Bone marrow (tissue), 2 donors: ENCODE measurements around the gene BCL2L1.

Source experiments
- DNase-seq, 2 donors: peaks; one replicate each; lab custom pipeline; 2025; lab: John Stamatoyannopoulos, UW

Gene BCL2L1

DNA sequence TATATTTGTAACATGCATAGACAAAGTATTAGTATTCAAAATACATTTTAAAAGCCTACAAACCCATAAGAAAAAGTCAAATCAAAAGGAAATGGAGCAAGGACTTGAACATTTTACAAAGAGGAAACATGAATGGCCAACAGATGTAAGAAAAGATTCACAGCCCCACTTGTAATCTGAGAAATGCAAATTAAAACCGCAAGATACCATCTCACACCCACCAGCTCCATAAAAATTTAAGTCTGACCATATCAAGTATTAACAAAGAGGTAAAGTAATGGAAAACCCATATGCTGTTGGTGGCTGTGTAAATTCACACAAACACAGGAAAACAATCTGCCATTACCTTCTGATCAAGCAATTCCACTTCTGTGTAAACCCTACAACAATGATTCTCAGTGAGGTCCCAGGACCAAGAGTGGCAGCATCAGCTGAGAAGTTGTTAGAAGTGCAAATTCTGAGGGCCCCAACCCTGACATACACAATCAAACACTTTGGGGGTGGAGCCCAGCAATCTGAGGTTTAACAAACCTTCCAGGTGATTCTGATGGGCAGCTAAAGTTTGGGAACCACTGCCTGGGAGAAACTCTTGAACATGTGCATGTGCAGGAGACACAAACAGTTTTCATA, 30.9 kb downstream of the BCL2L1 start:
- DNase-seq = no peak

DNA sequence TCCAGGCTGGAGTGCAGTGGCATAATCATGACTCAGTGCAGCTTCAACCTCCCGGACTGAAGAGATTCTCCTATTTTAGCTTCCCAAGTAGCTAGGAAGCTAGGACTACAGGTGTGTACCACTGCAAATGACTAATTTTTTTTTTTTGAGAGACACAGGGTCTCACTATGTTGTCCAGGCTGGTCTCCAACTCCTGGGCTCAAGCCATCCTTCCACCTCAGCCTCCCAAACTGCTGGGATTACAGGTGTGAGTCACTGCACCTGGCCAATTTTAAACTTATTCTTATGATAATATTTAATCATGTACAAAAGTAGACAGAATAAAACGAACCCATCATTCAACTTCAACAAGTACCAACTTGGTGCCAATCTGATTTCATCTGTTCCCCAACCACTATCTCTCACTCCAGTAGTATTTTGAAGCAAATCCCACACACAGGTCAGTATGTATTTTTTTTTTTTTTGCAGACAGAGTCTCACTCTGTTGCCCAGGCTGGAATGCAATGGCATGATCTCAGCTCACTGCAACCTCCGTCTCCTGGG, 32.5 kb downstream of the BCL2L1 start:
- DNase-seq = no peak

GRCh38 chr20:31689141-31689540, 33.5 kb downstream of the BCL2L1 start:
- no peak for DNase-seq

- DNase-seq = no peak
Measured at GRCh38 chr20:31687777-31688176, 34.9 kb downstream of the BCL2L1 start.

DNA sequence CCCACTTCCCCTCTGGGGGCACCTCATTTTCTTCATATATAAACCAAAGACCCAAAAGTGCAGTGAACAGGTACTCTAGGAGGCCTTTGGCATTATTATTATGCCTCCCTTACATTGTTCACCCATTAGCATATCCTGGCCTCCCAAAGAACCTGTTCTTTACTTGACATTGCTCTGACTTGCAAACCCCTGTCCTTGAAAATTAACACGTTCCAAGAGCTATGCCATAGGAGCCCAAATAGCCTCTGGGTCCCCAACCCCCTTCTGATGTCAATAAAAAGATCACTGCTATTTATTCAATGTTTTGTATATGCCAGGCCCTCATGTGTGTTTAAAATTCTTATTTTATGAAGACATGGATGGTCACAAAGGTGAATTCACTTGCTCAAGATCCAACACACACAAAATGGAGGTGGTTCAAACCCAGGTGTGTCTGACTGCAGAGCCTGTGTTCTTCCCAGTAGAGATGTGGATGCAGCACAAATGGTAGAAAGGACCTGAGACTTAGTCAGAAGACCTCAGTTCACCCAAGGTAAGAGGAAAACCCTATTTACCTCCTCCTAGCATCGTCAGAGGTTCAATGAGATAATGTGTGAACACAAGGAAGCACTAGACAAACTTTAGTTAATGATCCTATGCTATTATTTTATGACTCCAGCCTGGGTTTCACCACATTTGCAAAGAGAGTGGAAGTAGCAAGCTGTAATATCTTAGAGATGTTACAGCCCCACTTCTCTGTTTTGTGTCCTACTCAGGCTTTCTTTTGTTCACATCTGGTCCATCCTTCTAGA, 36.6 kb downstream of the BCL2L1 start:
- no peak for DNase-seq

DNA sequence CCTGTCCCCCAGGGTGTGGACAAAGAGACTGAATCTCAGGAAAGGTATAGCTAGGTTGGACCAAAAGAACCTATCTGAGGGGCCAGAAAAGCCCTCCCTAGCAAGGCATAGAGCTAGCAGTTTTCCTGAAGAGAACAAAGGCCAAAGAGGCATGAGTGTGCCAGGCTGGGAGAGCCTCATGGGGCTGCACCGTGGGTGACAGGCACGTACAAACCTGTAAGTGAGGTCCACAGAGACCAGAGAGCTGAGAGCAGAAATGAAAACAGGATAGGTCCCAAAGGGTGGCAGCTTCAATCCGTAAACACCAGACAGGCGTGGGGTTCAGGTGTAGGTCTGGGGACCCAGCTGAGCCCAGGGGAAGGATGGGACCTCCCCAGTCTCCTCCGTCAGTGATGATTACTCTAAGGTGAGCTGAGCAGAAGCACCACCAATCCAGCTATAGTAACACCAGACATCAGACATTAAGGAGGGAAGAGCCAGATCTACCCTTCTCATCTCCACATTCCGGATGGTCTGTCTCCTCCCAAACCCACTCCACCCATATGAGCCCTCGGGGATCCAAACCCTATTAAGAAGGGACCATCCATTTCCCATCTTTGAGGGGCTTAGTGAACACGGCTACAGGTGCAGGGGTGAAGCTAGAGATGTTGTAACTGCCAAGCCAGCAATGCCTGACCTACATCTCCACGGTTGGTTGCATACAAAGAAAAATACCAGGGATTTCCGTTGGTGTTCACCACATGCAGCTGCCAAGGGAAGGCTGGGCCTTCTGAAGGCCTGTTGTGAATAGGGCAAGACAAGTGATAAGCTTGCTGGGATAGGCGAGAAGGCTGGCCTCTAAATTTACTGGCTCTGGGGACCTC, 38.3 kb downstream of the BCL2L1 start:
- no peak for DNase-seq

DNA sequence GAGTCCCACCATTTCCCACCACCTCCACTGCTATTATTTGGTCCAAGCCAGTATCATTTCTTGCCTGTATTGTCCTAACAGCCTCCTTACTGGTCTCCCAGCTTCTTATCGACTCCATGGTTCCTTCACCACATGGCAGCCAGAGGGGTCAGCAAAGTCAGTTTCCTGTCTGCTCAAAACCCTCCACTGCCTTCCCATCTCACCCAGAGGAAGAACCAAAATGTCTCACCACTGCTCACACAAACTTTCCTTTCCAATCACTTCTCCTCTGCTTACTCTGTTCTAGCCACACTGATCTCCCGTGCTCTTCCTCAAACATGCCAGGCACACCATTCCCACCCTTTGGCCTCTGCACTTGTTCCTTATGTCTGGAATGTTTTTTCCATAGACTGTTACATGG, 39.7 kb downstream of the BCL2L1 start:
- no peak for DNase-seq

GRCh38 chr20:31682352-31682751, 40.3 kb downstream of the BCL2L1 start:
- no peak for DNase-seq

DNA sequence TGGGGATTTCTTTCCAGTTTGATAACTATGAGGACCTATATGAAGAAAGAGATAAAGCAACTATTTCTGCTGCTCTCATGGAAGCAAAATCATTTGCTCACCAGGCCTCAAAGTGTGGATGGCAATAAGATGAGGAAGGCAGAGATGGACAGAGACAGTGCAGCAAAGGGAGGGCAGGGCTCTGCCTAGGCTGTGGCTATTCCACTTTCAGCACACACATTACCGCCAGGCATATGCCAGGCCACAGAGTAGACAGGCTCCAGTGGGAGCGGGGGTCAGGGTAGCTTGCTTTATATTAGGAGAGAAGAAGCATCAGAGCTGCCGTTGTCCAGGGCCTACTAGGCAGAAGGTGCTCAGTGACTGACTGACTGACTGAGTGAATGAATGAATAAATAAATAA, 40.9 kb downstream of the BCL2L1 start:
- DNase-seq = no peak

GRCh38 chr20:31681128-31681727, 41.4 kb downstream of the BCL2L1 start:
- no peak for DNase-seq

DNA sequence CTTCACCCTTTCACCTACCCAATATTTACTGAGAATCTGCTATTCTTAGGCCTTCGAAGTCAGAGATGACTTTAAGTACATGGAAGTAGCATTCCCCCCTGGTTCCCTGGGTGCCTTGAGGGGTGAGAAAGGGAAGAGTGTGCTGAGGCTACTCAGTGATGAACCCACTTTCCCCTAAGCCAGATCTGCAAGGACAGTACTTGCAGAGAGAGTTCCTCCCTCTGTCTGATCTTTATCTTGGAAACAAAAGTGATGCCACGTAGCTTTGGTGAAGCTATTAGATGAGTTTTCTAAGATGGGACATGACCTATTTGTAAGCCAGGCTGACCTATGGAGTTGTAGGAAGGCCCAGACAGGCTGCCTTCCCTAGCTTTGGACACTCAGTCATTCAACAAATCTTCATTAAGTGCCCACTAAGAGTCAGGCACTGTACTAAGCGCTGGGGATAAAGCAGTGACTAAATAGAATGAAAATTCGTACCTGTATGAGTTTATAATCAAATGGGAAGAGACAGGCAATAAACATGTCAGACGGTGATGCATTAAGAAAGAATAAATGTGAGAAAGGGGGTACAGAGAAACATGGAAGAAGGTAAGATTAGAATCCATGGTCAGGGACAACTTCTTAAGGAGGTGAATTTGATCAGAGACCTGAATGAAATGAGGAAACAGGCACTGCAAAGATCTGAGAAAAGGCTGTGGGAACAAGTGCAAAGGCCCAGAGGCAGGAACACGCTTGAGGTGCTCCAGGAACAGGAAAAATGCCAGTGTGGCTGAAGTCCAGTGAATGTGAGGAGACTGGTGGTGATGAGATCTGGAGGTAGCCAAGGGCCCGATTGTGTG, 42.2 kb downstream of the BCL2L1 start:
- no peak for DNase-seq

- no peak for DNase-seq
Measured at GRCh38 chr20:31679357-31680285, 43.0 kb downstream of the BCL2L1 start.

DNA sequence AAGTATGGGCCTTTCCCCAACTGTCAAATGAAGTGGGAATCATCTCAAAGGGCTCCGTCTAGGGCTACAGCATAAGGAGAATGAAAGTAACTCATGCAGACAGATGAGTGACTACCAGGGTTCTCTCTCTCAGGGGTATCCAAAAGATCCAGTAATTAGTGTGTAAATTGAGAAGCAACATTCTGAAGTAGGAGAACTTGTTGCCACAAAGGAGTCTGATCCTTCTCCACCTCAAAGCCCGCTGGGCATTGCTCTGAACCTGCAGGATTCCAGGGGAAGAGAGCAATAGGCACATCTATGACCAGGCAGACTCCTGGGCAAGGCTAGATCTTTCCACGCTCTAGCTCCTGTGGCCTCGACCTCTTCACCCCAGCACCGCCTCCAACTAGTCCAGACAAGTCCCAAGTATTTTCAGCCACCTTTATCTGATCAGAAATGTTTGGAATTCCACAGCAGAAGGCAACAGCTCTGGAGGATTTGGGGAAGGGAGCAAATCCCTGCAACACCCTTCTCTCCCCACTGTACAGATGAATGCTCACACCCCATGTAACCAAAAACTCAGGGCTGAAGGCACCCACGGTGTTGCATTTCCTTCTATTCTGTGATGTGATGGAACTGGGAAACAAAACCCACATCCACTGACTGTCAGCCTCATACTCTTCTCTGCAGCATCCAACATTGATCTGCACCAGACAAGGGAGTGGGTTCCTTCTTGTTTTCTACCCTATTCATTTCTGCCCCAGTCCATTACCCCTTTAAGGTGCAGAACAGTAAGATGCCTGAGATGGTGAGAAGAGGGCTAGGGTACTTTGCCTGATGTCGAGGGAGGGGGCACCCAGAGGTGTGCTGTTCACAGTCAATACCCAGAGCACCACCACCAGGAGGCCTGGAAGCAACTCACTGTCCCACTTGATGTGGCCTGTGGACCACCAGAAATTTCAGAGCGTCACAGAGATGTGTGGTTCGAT, 44.0 kb downstream of the BCL2L1 start:
- no peak for DNase-seq

- no peak for DNase-seq
Measured at GRCh38 chr20:31677553-31678260, 45.0 kb downstream of the BCL2L1 start.

GRCh38 chr20:31676609-31676989, 46.1 kb downstream of the BCL2L1 start:
- DNase-seq = no peak

DNA sequence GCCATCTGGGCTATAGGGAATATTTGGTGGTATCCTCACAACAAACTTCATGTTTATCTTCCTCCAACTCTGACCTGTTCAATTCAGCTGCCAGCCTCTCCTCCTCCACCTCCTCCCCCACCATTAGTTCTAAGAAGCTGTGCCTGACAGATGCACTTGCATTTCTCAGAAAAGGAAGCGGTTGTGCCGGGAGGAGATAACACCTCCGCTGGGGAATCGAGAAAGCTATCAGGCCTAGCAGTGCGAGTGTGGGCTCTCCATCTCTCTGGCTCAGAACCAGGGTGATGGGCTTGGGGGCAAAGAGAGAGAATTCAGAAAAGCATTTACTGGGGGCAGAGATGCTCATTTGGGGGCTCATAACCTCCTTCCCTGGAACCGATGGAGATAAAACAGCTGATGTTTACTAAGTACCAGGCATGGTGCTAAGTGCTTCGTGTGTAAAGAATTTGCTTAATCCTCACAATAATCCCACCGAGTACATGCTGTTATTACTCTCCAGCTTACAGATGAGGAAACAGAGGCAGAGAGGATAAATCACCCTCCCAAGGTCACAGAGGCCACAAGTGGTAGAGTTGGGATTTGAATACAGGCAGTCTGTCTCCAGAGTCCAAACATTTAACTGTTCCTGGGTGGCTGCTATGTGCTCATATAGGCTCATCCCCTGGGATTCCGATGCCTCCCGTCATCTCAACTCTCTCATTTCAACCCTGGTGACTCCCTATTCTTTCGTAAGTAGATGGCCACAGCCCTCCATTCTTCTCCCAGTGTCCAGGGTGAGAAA, 46.6 kb downstream of the BCL2L1 start:
- peak in 1 of 2 donors; percentile 66 for DNase-seq
